ENCODE data around the gene CCDC63.
A peak's percentile ranks its signal among the peaks of the same experiment; 100 is the strongest.

The CCDC63 gene

GRCh38 chr12:110885152-110885840 is 38.5 kb downstream of the CCDC63 start:
- ATAC-seq: no peak
- DNase-seq: no peak

GRCh38 chr12:110888256-110888991 is 41.6 kb downstream of the CCDC63 start:
- DNase-seq (no peak), ATAC-seq (no peak)

- ATAC-seq: no peak
These were observed 42.6 kb downstream of the CCDC63 start for GRCh38 chr12:110889361-110889760.

GRCh38 chr12:110893956-110894355 is 47.2 kb downstream of the CCDC63 start:
- no peak for DNase-seq
- no peak for ATAC-seq

More at GRCh38 chr12:110889361-110889760, 42.6 kb downstream of the CCDC63 start:
- DNase-seq: no peak

GRCh38 chr12:110896559-110896958 is 49.8 kb downstream of the CCDC63 start:
- no peak for DNase-seq
- ATAC-seq: no peak

- no peak for DNase-seq
- ATAC-seq: no peak
These were observed 54.6 kb downstream of the CCDC63 start for GRCh38 chr12:110901401-110901800.

GRCh38 chr12:110903511-110903910 is 56.7 kb downstream of the CCDC63 start:
- no peak for ATAC-seq
- DNase-seq: no peak

- ATAC-seq (no peak), DNase-seq (no peak)
These were observed 59.3 kb downstream of the CCDC63 start for GRCh38 chr12:110906083-110906482.

- ATAC-seq: no peak
- DNase-seq: no peak
These were observed 59.7 kb downstream of the CCDC63 start for GRCh38 chr12:110906516-110906915.

- ATAC-seq: no peak
- no peak for DNase-seq
These were observed 60.2 kb downstream of the CCDC63 start for GRCh38 chr12:110906985-110907384.

GRCh38 chr12:110907583-110907982 is 60.8 kb downstream of the CCDC63 start:
- no peak for ATAC-seq
- no peak for DNase-seq

GRCh38 chr12:110908377-110909152 is 61.8 kb downstream of the CCDC63 start:
- DNase-seq: no peak
- ATAC-seq: no peak

- DNase-seq (no peak), ATAC-seq (no peak)
These were observed 65.5 kb downstream of the CCDC63 start for GRCh38 chr12:110912263-110912662.

- DNase-seq (no peak), ATAC-seq (peak; percentile 65)
These were observed 66.6 kb downstream of the CCDC63 start for GRCh38 chr12:110913119-110914056.

- no peak for DNase-seq
- no peak for ATAC-seq
These were observed 69.6 kb downstream of the CCDC63 start for GRCh38 chr12:110916295-110916875.

GRCh38 chr12:110917467-110917866 is 70.7 kb downstream of the CCDC63 start:
- no peak for ATAC-seq

GRCh38 chr12:110917961-110918360 is 71.2 kb downstream of the CCDC63 start:
- ATAC-seq (no peak), DNase-seq (no peak)

More at GRCh38 chr12:110917467-110917866, 70.7 kb downstream of the CCDC63 start:
- no peak for DNase-seq

- ATAC-seq: no peak
- no peak for DNase-seq
These were observed 72.9 kb downstream of the CCDC63 start for GRCh38 chr12:110919720-110920119.

- DNase-seq (no peak), ATAC-seq (no peak)
These were observed 73.6 kb downstream of the CCDC63 start, which contains the start of gene MYL2 for GRCh38 chr12:110920324-110920910. Gene MYL2, minus strand, starts transcription at chr12:110920579. Its CDS starts 50 bp downstream, at chr12:110920529.

GRCh38 chr12:110921262-110921661 is 74.5 kb downstream of the CCDC63 start:
- ATAC-seq (no peak), DNase-seq (no peak)

- no peak for ATAC-seq
- DNase-seq: no peak
These were observed 75.9 kb downstream of the CCDC63 start for GRCh38 chr12:110922652-110923051.

Measured in stimulated activated naive CD8-positive, alpha-beta T cell treated with anti-CD3 and anti-CD28 coated beads, Interleukin-15, Interleukin-2, amounts not matched to agents 100 U/mL and 50 U/mL, for 24 hours (primary cell).